Liver (tissue), 9 donors: ENCODE measurements around the gene TMC1. TPM values are rescaled to one million over a fixed set of nuclear protein-coding genes. Genes with fewer than 3 reads are reported as not detected.

Experiments used
- DNase-seq: peaks from one replicate; pipeline ENCODE4 v3.0.0-alpha.2; 2017; ENCODE audit warnings: low spot score
- H3K27ac ChIP-seq, 2 donors: one replicate each; pipeline ENCODE4 v1.7.0; 2013; ENCODE audit warnings: inconsistent platforms in 2 of 2, low read length in 2 of 2, control low read depth in 1 of 2, low read depth in 1 of 2, mild to moderate bottlenecking in 1 of 2
- H3K27me3 ChIP-seq, 4 donors: one replicate each; pipeline versions ENCODE4 v1.6.1 to v1.7.0; 2013; ENCODE audit warnings: low read length in 3 of 4, inconsistent platforms in 1 of 4, mild to moderate bottlenecking in 1 of 4, moderate library complexity in 1 of 4; ENCODE audit not compliant: control insufficient read depth in 4 of 4, insufficient read depth in 4 of 4
- H3K36me3 ChIP-seq, 4 donors: one replicate each; pipeline versions ENCODE4 v1.6.1 to v1.7.0; 2013; ENCODE audit warnings: low read length in 3 of 4, mild to moderate bottlenecking in 3 of 4, low read depth in 1 of 4, moderate library complexity in 1 of 4; ENCODE audit not compliant: control insufficient read depth in 4 of 4, insufficient read depth in 3 of 4
- H3K4me1 ChIP-seq, 4 donors: one replicate each; pipeline versions ENCODE4 v1.6.1 to v1.7.0; 2013; ENCODE audit warnings: low read length in 3 of 4, mild to moderate bottlenecking in 3 of 4, moderate library complexity in 1 of 4; ENCODE audit not compliant: control insufficient read depth in 4 of 4, insufficient read depth in 4 of 4
- H3K4me3 ChIP-seq, 3 donors: one replicate each; pipeline versions ENCODE4 v1.6.1 to v1.7.0; 2013; ENCODE audit warnings: low read length in 3 of 3, control low read depth in 1 of 3, low read depth in 1 of 3, mild to moderate bottlenecking in 1 of 3
- H3K9ac ChIP-seq, 2 donors: one replicate each; pipeline ENCODE4 v1.7.0; 2013; ENCODE audit warnings: low read length in 2 of 2, mild to moderate bottlenecking in 2 of 2, moderate library complexity in 2 of 2, control low read depth in 1 of 2, low read depth in 1 of 2
- H3K9me3 ChIP-seq, 4 donors: one replicate each; pipeline versions ENCODE4 v1.6.1 to v1.7.0; 2013; ENCODE audit warnings: low read length in 3 of 4; ENCODE audit not compliant: control insufficient read depth in 4 of 4
- FOXA1 ChIP-seq: IDR thresholded peaks from 2 replicates; pipeline ENCODE4 v1.6.1; 2016; ENCODE audit warnings: antibody characterized with exemption
- FOXA2 ChIP-seq: IDR thresholded peaks from 2 replicates; pipeline ENCODE4 v1.6.1; 2016; ENCODE audit warnings: antibody characterized with exemption
- GABPA ChIP-seq, 2 donors: IDR thresholded peaks in 1 of 2; conservative IDR thresholded peaks in 1 of 2; 2 replicates each; pipeline ENCODE4 v1.6.1; 2016; ENCODE audit warnings: antibody characterized with exemption in 2 of 2, mild to moderate bottlenecking in 1 of 2, moderate library complexity in 1 of 2
- HNF4A ChIP-seq, 2 donors: conservative IDR thresholded peaks; 2 replicates each; pipeline ENCODE4 v1.6.1; 2016; ENCODE audit warnings: antibody characterized with exemption in 2 of 2, mild to moderate bottlenecking in 2 of 2
- HNF4G ChIP-seq: IDR thresholded peaks from 2 replicates; pipeline ENCODE4 v1.6.1; 2016; ENCODE audit warnings: antibody characterized with exemption
- JUND ChIP-seq, 2 donors: IDR thresholded peaks; 2 replicates each; pipeline ENCODE4 v1.6.1; 2016; ENCODE audit warnings: antibody characterized with exemption in 2 of 2
- NR2F2 ChIP-seq: IDR thresholded peaks from 2 replicates; pipeline ENCODE4 v1.6.1; 2016; ENCODE audit warnings: antibody characterized with exemption
- RAD21 ChIP-seq, 2 donors: IDR thresholded peaks; 2 replicates each; pipeline ENCODE4 v1.6.1; 2016; ENCODE audit warnings: antibody characterized with exemption in 2 of 2, mild to moderate bottlenecking in 2 of 2
- SP1 ChIP-seq: IDR thresholded peaks from 2 replicates; pipeline ENCODE4 v1.6.1; 2018; ENCODE audit warnings: antibody characterized with exemption, mild to moderate bottlenecking
- TAF1 ChIP-seq: conservative IDR thresholded peaks from 2 replicates; pipeline ENCODE4 v1.6.1; 2016; ENCODE audit warnings: antibody characterized with exemption, mild to moderate bottlenecking
- WGBS: extraction: QIAGEN DNeasy Blood & Tissue Kit; methylation state at CpG from one replicate; pipeline ENCODE4 v1.1.7; 2013; 5-methylcytosine and 5-hydroxymethylcytosine counted together
- polyA plus RNA-seq, 2 donors: library from polyadenylated mRNA; stranded (reverse) in 1 of 2; unstranded in 1 of 2; fragments of 200-250 nt in 1 of 2; fragments of >200 nt in 1 of 2; fragmentation: Nextera tagmentation in 1 of 2; extraction: Ambion mirVana in 1 of 2; gene quantifications; one replicate each; pipeline versions ENCODE4 v1.2.1 to v1.2.3, GENCODE V29; 2013 to 2015
- total RNA-seq, 2 donors: library from RNA; depleted of rRNA; stranded (reverse); fragments of >200 nt; gene quantifications; one replicate each; pipeline ENCODE4 v1.2.3, GENCODE V29; 2014
- TF ChIP-seq, protein P1 (sequence below): IDR thresholded peaks from 2 replicates; pipeline ENCODE4 v1.6.1; 2016; ENCODE audit warnings: antibody characterized with exemption, mild to moderate bottlenecking
- TF ChIP-seq, protein P2 (sequence below): IDR thresholded peaks from 2 replicates; pipeline ENCODE4 v1.6.1; 2016; ENCODE audit warnings: antibody characterized with exemption
- TF ChIP-seq, protein P3 (sequence below): IDR thresholded peaks from 2 replicates; pipeline ENCODE4 v1.6.1; 2016; ENCODE audit warnings: antibody characterized with exemption
- TF ChIP-seq, protein P4 (sequence below): IDR thresholded peaks from 2 replicates; pipeline ENCODE4 v1.6.1; 2016; ENCODE audit warnings: antibody characterized with exemption
- TF ChIP-seq, protein P5 (sequence below): fragments of 150-350 bp; IDR thresholded peaks from 2 replicates; pipeline ENCODE4 v1.5.1; 2017; ENCODE audit warnings: improper control_type of control experiment, low read depth, low read length; ENCODE audit not compliant: missing input control
- donor health status: healthy.
- donor health status: healthy.
- donor health status: healthy.
- donor health status: healthy.
- donor health status: healthy.

Gene TMC1
- total and polyA plus RNA-seq, 4 donors, result 0.09 TPM; not detected in 3

DNA sequence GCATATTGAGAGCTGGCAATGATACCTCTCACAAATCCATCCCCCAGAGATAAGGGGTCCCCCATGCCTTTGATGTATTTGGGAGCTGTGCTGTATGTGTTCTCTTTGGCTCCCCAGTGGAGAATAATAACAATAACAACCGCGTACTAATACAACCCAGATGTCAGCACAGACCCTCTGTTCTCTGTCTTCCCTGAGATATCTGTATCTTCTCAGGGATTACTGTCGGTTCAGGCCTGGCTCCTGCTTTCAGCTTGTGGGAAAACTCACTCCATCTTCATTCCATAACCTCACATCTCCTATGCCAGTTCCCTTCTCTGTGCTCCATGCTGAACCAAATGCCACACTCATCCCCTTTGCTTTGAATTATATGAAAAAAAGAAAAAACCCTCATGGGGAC is 76.2 kb downstream of the TMC1 start (continued):
- TF ChIP-seq, protein P1, sequence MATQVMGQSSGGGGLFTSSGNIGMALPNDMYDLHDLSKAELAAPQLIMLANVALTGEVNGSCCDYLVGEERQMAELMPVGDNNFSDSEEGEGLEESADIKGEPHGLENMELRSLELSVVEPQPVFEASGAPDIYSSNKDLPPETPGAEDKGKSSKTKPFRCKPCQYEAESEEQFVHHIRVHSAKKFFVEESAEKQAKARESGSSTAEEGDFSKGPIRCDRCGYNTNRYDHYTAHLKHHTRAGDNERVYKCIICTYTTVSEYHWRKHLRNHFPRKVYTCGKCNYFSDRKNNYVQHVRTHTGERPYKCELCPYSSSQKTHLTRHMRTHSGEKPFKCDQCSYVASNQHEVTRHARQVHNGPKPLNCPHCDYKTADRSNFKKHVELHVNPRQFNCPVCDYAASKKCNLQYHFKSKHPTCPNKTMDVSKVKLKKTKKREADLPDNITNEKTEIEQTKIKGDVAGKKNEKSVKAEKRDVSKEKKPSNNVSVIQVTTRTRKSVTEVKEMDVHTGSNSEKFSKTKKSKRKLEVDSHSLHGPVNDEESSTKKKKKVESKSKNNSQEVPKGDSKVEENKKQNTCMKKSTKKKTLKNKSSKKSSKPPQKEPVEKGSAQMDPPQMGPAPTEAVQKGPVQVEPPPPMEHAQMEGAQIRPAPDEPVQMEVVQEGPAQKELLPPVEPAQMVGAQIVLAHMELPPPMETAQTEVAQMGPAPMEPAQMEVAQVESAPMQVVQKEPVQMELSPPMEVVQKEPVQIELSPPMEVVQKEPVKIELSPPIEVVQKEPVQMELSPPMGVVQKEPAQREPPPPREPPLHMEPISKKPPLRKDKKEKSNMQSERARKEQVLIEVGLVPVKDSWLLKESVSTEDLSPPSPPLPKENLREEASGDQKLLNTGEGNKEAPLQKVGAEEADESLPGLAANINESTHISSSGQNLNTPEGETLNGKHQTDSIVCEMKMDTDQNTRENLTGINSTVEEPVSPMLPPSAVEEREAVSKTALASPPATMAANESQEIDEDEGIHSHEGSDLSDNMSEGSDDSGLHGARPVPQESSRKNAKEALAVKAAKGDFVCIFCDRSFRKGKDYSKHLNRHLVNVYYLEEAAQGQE, result no peak
- no peak for TF ChIP-seq NR2F2

DNA sequence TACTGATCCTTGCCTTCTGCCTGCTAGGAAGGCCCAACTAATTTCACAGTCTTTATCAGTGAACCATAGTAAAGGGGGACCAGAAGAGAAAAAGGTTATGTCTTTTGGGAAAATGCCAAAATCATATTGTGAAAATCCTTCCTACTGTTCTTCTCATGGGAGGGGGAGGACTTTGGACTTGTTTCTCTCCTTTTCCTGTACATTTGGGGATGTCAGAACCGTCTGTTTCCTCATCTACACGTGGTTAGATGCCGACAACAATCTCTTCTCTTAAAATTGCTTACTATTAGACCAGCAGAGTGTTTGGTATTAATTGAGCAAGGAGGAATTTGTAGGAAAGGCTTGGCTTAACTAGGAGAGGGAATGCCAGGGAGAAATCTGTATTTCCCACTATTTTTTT is 77.2 kb downstream of the TMC1 start:
- Histone ChIP-seq H3K9ac (no peak overlapping the region), H3K36me3 (no peaks in the 10 kb centered on the region), H3K27ac (no peak overlapping the region), H3K4me3 (no peak overlapping the region), H3K4me1 (peaks cover 0 to 10% (median 4%) of the 10 kb centered on the region in 4 donors), H3K27me3 (no peaks in the 10 kb centered on the region), H3K9me3 (no peaks in the 10 kb centered on the region)
- TF ChIP-seq TAF1 (no peak), SP1 (no peak), JUND (IDR thresholded peaks at IDR 0.05) (no peak), NR2F2 (no peak), GABPA (IDR thresholded peaks at IDR 0.05 in 1 of 2, conservative IDR thresholded peaks at IDR 0.05 in 1 of 2) (no peak), RAD21 (IDR thresholded peaks at IDR 0.05) (no peak), HNF4G (no peak), FOXA2 (no peak), HNF4A (conservative IDR thresholded peaks at IDR 0.05) (no peak), FOXA1 (no peak)
- TF ChIP-seq, protein P2, sequence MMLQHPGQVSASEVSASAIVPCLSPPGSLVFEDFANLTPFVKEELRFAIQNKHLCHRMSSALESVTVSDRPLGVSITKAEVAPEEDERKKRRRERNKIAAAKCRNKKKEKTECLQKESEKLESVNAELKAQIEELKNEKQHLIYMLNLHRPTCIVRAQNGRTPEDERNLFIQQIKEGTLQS, result no peak
- TF ChIP-seq, protein P1, result no peak
- TF ChIP-seq, protein P3, sequence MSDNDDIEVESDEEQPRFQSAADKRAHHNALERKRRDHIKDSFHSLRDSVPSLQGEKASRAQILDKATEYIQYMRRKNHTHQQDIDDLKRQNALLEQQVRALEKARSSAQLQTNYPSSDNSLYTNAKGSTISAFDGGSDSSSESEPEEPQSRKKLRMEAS, result no peak
- TF ChIP-seq, protein P4, sequence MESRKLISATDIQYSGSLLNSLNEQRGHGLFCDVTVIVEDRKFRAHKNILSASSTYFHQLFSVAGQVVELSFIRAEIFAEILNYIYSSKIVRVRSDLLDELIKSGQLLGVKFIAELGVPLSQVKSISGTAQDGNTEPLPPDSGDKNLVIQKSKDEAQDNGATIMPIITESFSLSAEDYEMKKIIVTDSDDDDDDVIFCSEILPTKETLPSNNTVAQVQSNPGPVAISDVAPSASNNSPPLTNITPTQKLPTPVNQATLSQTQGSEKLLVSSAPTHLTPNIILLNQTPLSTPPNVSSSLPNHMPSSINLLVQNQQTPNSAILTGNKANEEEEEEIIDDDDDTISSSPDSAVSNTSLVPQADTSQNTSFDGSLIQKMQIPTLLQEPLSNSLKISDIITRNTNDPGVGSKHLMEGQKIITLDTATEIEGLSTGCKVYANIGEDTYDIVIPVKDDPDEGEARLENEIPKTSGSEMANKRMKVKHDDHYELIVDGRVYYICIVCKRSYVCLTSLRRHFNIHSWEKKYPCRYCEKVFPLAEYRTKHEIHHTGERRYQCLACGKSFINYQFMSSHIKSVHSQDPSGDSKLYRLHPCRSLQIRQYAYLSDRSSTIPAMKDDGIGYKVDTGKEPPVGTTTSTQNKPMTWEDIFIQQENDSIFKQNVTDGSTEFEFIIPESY, result no peak
- TF ChIP-seq, protein P5, sequence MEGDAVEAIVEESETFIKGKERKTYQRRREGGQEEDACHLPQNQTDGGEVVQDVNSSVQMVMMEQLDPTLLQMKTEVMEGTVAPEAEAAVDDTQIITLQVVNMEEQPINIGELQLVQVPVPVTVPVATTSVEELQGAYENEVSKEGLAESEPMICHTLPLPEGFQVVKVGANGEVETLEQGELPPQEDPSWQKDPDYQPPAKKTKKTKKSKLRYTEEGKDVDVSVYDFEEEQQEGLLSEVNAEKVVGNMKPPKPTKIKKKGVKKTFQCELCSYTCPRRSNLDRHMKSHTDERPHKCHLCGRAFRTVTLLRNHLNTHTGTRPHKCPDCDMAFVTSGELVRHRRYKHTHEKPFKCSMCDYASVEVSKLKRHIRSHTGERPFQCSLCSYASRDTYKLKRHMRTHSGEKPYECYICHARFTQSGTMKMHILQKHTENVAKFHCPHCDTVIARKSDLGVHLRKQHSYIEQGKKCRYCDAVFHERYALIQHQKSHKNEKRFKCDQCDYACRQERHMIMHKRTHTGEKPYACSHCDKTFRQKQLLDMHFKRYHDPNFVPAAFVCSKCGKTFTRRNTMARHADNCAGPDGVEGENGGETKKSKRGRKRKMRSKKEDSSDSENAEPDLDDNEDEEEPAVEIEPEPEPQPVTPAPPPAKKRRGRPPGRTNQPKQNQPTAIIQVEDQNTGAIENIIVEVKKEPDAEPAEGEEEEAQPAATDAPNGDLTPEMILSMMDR, result no peak
- DNase-seq, result no peak
- 64% methylated on average over 3 of the region's 3 CpGs for WGBS
